Left ventricle myocardium inferior (tissue), 1 donor: ENCODE results near the gene CLDN16. TPM values are rescaled to one million over a fixed set of nuclear protein-coding genes. Genes with fewer than 3 reads are reported as not detected.

ENCODE experiments used
- DNase-seq: peaks from one replicate; pipeline ENCODE4 v3.0.0-alpha.2; 2020
- H3K27ac ChIP-seq: fragments of 200-600 bp; replicated peaks from 2 replicates; pipeline ENCODE4 v1.8.0; 2021
- H3K27me3 ChIP-seq: fragments of 200-600 bp; 2 replicates; pipeline ENCODE4 v1.8.0; 2021; ENCODE audit warnings: low read depth
- H3K36me3 ChIP-seq: fragments of 200-600 bp; 2 replicates; pipeline ENCODE4 v1.8.0; 2021
- H3K4me1 ChIP-seq: fragments of 200-600 bp; 2 replicates; pipeline ENCODE4 v1.8.0; 2021
- H3K4me3 ChIP-seq: fragments of 200-600 bp; 2 replicates; pipeline ENCODE4 v1.8.0; 2021; ENCODE audit warnings: mild to moderate bottlenecking, moderate library complexity
- H3K9me3 ChIP-seq: fragments of 200-600 bp; replicated peaks from 2 replicates; pipeline ENCODE4 v1.8.0; 2021
- CTCF ChIP-seq: fragments of 200-600 bp; IDR thresholded peaks from 2 replicates; pipeline ENCODE4 v1.8.0; 2021; ENCODE audit warnings: antibody characterized with exemption, mild to moderate bottlenecking, borderline replicate concordance
- intact Hi-C: fragments of 100-400 bp; cut with micrococcal nuclease; formaldehyde crosslinking; loops from one replicate; pipeline ENCODE4 v1.11.0; 2022
- total RNA-seq: library from RNA; stranded (reverse); fragmentation: NEBNext Ultra II Directional; extraction: Animal tissue kit (Norgen Biotek cat#: 25700); gene quantifications from one replicate; pipeline ENCODE4 v1.2.1, GENCODE V29; 2021
- donor health status: DM: no; HTN: yes; CAD: no; lungs with severe emphysema.

Gene CLDN16
- total RNA-seq, 1 donor from 2014 or later: not detected

DNA sequence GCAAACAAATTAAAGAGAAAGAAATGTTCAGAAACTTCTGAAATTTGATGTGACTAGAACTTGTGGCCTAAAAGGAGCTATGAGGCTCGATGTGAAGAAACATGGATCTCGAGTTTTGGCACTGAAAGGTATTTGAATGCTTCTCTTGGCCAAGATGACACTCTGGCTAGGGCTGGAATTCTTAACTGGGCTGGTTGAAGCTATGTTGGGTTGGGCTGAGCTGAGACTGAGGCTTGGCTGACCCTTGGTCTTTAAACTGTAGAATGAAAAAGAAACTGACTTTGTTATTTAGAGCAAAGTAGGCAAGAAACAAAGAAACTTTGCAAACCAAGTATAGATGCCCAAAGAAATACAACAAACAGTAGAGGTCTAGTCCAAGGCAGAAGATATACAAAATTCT, 28.1 kb upstream of the CLDN16 start:
- Histone ChIP-seq H3K27me3 (no peaks in the 10 kb centered on the region), H3K9me3 (no peaks in the 10 kb centered on the region), H3K36me3 (no peaks in the 10 kb centered on the region), H3K4me3 (no peak overlapping the region), H3K4me1 (no peaks in the 10 kb centered on the region), H3K27ac (no peak overlapping the region)
- no peak for DNase-seq
- no peak for TF ChIP-seq CTCF
- intact Hi-C loops: no loop called here

GRCh38 chr3:190360228-190360627, 27.7 kb upstream of the CLDN16 start:
- no peaks in the 10 kb centered on the region for H3K27me3 ChIP-seq
- intact Hi-C loops: no loop called here
- no peaks in the 10 kb centered on the region for H3K9me3 ChIP-seq
- H3K27ac ChIP-seq: no peak overlapping the region
- H3K4me3 ChIP-seq: no peak overlapping the region
- H3K4me1 ChIP-seq: no peaks in the 10 kb centered on the region
- no peak for DNase-seq
- H3K36me3 ChIP-seq: no peaks in the 10 kb centered on the region
- TF ChIP-seq CTCF: no peak

DNA sequence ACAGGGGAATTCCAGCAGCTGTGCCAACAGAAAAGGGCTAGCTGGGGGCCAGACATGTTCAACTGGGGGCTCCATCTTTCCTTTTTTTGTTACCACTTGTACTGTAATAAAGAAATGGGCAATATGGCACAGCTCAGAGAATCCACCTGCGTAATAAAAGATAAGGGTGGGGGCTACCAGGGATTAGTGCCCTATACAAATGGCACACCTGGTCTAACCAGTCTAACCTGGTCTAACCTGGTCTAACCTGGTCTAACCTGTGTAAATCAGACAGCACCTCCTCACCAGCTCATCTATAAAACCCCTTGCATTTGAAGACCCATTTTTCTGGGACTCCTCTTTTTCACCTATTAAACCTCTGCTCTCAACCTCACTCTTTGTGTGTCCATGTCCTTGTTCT, 26.2 kb upstream of the CLDN16 start:
- Histone ChIP-seq H3K27me3 (no peaks in the 10 kb centered on the region), H3K27ac (no peak overlapping the region), H3K36me3 (no peaks in the 10 kb centered on the region), H3K4me3 (no peak overlapping the region), H3K9me3 (no peaks in the 10 kb centered on the region), H3K4me1 (no peaks in the 10 kb centered on the region)
- TF ChIP-seq CTCF: no peak
- intact Hi-C loops: no loop called here
- no peak for DNase-seq

DNA sequence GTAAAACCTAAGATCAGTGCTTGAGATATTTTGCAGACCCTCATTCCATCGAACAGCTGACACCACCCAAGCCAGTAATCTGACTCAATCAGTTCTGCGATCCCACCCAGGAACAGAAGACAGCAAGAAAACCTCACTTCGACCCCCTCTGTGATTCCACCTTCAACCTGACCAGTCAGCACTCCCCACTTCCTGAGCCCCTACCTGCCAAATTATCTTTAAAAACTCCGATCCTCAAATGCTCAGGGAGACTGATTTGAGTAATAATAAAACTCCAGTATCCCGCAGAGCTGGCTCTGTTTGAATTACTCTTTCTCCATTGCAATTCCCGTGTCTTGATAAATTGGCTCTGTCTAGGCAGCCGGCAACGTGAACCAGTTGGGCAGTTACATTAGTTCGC, 25.7 kb upstream of the CLDN16 start:
- H3K27ac ChIP-seq: no peak overlapping the region
- H3K9me3 ChIP-seq: no peaks in the 10 kb centered on the region
- intact Hi-C loops: no loop called here
- H3K27me3 ChIP-seq: no peaks in the 10 kb centered on the region
- H3K4me1 ChIP-seq: no peaks in the 10 kb centered on the region
- H3K4me3 ChIP-seq: no peak overlapping the region
- DNase-seq: no peak
- TF ChIP-seq CTCF: no peak
- no peaks in the 10 kb centered on the region for H3K36me3 ChIP-seq

DNA sequence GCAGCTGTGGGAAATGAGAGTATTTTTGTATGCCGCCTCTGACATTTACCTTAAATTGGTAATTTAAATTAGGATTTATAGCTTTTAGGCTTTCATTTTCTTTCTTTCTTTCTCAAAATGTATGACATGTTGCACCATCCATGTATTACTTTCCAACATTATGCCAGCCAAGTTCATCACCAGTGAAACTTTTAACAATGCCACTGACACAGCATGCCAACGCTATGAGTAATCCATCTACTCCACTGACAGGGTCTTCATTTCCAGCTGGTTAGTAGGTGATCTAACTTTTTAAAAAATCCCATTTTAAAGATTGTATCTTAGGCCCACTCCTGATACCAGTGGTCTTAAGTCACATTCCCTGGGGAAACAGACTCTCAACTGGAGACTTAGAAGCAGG, 21.8 kb upstream of the CLDN16 start:
- DNase-seq: no peak
- Histone ChIP-seq H3K9me3 (no peaks in the 10 kb centered on the region), H3K27ac (no peak overlapping the region), H3K4me1 (no peaks in the 10 kb centered on the region), H3K27me3 (no peaks in the 10 kb centered on the region), H3K4me3 (no peak overlapping the region), H3K36me3 (no peaks in the 10 kb centered on the region)
- TF ChIP-seq CTCF: no peak
- intact Hi-C loops: no loop called here

DNA sequence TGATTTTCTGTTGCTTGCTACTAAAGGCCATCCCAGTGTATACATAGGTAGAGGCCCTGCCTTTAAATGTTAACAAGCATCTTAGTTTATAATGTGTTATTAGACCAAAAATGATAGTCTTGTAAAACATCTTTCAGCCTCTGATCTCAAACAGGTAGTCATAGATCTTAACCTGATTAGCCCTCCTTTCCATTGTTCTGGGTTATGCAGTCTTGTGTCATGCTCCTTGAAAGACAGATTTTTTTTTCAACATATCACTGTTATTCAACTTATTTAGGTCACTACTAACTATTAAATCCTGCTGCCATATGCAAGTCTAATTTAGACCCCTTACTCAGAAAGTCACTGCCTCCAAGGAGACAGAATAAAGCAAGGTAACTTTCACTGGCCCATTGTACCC, 19.1 kb upstream of the CLDN16 start:
- no peak for TF ChIP-seq CTCF
- H3K27ac ChIP-seq: no peak overlapping the region
- intact Hi-C loops: no loop called here
- no peak overlapping the region for H3K4me3 ChIP-seq
- H3K4me1 ChIP-seq: no peaks in the 10 kb centered on the region
- no peaks in the 10 kb centered on the region for H3K9me3 ChIP-seq
- no peaks in the 10 kb centered on the region for H3K27me3 ChIP-seq
- no peaks in the 10 kb centered on the region for H3K36me3 ChIP-seq
- no peak for DNase-seq
